SU-DHL-6 (cell line): ENCODE data around the gene MFAP3L.

Experiments used
- EZH2phosphoT487 ChIP-seq: fragments of 200-600 bp; sonication (generic), shearing (Covaris generic); conservative IDR thresholded peaks from 2 replicates; pipeline ENCODE4 v1.6.1; 2018; ENCODE audit warnings: mild to moderate bottlenecking, antibody characterized with exemption, low read length, moderate library complexity, mixed read lengths
- TF ChIP-seq, protein P1 (sequence below): fragments of 200-600 bp; sonication (generic); IDR thresholded peaks from one replicate; pipeline ENCODE4 v1.5.1; 2017; ENCODE audit warnings: antibody characterized with exemption, mild to moderate bottlenecking, low read length, moderate library complexity; ENCODE audit not compliant: insufficient read depth, poor library complexity, severe bottlenecking

- TF ChIP-seq, protein P1, sequence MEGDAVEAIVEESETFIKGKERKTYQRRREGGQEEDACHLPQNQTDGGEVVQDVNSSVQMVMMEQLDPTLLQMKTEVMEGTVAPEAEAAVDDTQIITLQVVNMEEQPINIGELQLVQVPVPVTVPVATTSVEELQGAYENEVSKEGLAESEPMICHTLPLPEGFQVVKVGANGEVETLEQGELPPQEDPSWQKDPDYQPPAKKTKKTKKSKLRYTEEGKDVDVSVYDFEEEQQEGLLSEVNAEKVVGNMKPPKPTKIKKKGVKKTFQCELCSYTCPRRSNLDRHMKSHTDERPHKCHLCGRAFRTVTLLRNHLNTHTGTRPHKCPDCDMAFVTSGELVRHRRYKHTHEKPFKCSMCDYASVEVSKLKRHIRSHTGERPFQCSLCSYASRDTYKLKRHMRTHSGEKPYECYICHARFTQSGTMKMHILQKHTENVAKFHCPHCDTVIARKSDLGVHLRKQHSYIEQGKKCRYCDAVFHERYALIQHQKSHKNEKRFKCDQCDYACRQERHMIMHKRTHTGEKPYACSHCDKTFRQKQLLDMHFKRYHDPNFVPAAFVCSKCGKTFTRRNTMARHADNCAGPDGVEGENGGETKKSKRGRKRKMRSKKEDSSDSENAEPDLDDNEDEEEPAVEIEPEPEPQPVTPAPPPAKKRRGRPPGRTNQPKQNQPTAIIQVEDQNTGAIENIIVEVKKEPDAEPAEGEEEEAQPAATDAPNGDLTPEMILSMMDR, result no peak
- no peak for TF ChIP-seq EZH2phosphoT487
Measured at GRCh38 chr4:169985881-169986280, 40.3 kb downstream of the MFAP3L start.
